H9 (cell line): ENCODE data around the gene LYPD5. TPM values are rescaled to one million over a fixed set of nuclear protein-coding genes. Genes with fewer than 3 reads are reported as not detected.

Experiments
- DNase-seq: peaks from one replicate; pipeline ENCODE4 v3.0.0-alpha.2; 2017
- H2AFZ ChIP-seq: one replicate; pipeline ENCODE4 v1.6.1; 2013; ENCODE audit warnings: mild to moderate bottlenecking, low read length, control low read depth, moderate library complexity
- H2AK5ac ChIP-seq: 2 replicates; pipeline ENCODE4 v1.6.1; 2013; ENCODE audit warnings: low read length, control low read depth, mixed read lengths; ENCODE audit not compliant: insufficient read length
- H2BK120ac ChIP-seq: one replicate; pipeline ENCODE4 v1.6.1; 2013; ENCODE audit warnings: low read depth, mild to moderate bottlenecking, low read length, control low read depth, inconsistent platforms; ENCODE audit not compliant: poor library complexity, severe bottlenecking
- H2BK12ac ChIP-seq: 2 replicates; pipeline ENCODE4 v1.6.1; 2013; ENCODE audit warnings: low read length, control low read depth, mixed read lengths, low read depth; ENCODE audit not compliant: insufficient read length
- H2BK15ac ChIP-seq: 2 replicates; pipeline ENCODE4 v1.6.1; 2013; ENCODE audit warnings: low read depth, low read length, control low read depth
- H2BK20ac ChIP-seq: one replicate; pipeline ENCODE4 v1.6.1; 2013; ENCODE audit warnings: low read depth, mild to moderate bottlenecking, low read length, control low read depth, inconsistent platforms; ENCODE audit not compliant: poor library complexity, severe bottlenecking
- H2BK5ac ChIP-seq: 2 replicates; pipeline ENCODE4 v1.6.1; 2013; ENCODE audit warnings: low read length, control low read depth, mixed read lengths; ENCODE audit not compliant: insufficient read length
- H3K14ac ChIP-seq: 2 replicates; pipeline ENCODE4 v1.6.1; 2013; ENCODE audit warnings: low read length, control low read depth; ENCODE audit not compliant: insufficient read depth
- H3K18ac ChIP-seq: 2 replicates; pipeline ENCODE4 v1.6.1; 2013; ENCODE audit warnings: low read depth, mild to moderate bottlenecking, mixed read lengths, low read length, control low read depth; ENCODE audit not compliant: insufficient read length
- H3K23ac ChIP-seq: 2 replicates; pipeline ENCODE4 v1.6.1; 2013; ENCODE audit warnings: low read length, control low read depth, mixed read lengths, low read depth; ENCODE audit not compliant: insufficient read length
- H3K23me2 ChIP-seq: 2 replicates; pipeline ENCODE4 v1.6.1; 2013; ENCODE audit warnings: low read depth, mild to moderate bottlenecking, mixed read lengths, low read length, control low read depth; ENCODE audit not compliant: insufficient read length, poor library complexity, severe bottlenecking
- H3K27ac ChIP-seq: 2 replicates; pipeline ENCODE4 v1.5.1; 2013; ENCODE audit warnings: low read length, control low read depth, mixed read lengths, low read depth; ENCODE audit not compliant: insufficient read length
- H3K27me3 ChIP-seq: 2 replicates; pipeline ENCODE4 v1.6.1; 2013; ENCODE audit warnings: low read length, control low read depth, inconsistent platforms; ENCODE audit not compliant: insufficient read depth
- H3K4ac ChIP-seq: 2 replicates; pipeline ENCODE4 v1.6.1; 2013; ENCODE audit warnings: low read depth, mild to moderate bottlenecking, control low read depth, inconsistent platforms, low read length, moderate library complexity
- H3K4me1 ChIP-seq: 2 replicates; pipeline ENCODE4 v1.6.1; 2013; ENCODE audit warnings: low read length, control low read depth, inconsistent platforms; ENCODE audit not compliant: insufficient read depth
- H3K4me2 ChIP-seq: 2 replicates; pipeline ENCODE4 v1.6.1; 2013; ENCODE audit warnings: low read length, control low read depth, mixed read lengths; ENCODE audit not compliant: insufficient read length, insufficient read depth
- H3K56ac ChIP-seq: 2 replicates; pipeline ENCODE4 v1.6.1; 2013; ENCODE audit warnings: low read depth, mild to moderate bottlenecking, mixed read lengths, low read length, control low read depth; ENCODE audit not compliant: insufficient read length
- H3K79me1 ChIP-seq: 2 replicates; pipeline ENCODE4 v1.6.1; 2013; ENCODE audit warnings: low read depth, mild to moderate bottlenecking, moderate library complexity, low read length, control low read depth, inconsistent platforms; ENCODE audit not compliant: insufficient read depth, poor library complexity, severe bottlenecking
- H3K79me2 ChIP-seq: 2 replicates; pipeline ENCODE4 v1.6.1; 2013; ENCODE audit warnings: low read length, control low read depth, inconsistent platforms; ENCODE audit not compliant: insufficient read depth
- H3K9ac ChIP-seq: 2 replicates; pipeline ENCODE4 v1.6.1; 2013; ENCODE audit warnings: low read length, control low read depth, mixed read lengths; ENCODE audit not compliant: insufficient read length; ENCODE audit errors: extremely low read depth
- H3K9me3 ChIP-seq: one replicate; pipeline ENCODE4 v1.6.1; 2013; ENCODE audit warnings: low read depth, low read length, inconsistent platforms; ENCODE audit not compliant: control insufficient read depth
- H3T11ph ChIP-seq: one replicate; pipeline ENCODE4 v1.6.1; 2013; ENCODE audit warnings: mild to moderate bottlenecking, low read length, control low read depth, inconsistent platforms
- H4K20me1 ChIP-seq: one replicate; pipeline ENCODE4 v1.6.1; 2013; ENCODE audit not compliant: control insufficient read depth, insufficient read length, insufficient read depth
- H4K5ac ChIP-seq: 2 replicates; pipeline ENCODE4 v1.6.1; 2013; ENCODE audit warnings: low read depth, mild to moderate bottlenecking, mixed read lengths, low read length, control low read depth; ENCODE audit not compliant: insufficient read length
- H4K8ac ChIP-seq: replicated peaks from 2 replicates; pipeline ENCODE4 v1.6.1; 2013; ENCODE audit warnings: low read length, control low read depth, mixed read lengths, low read depth; ENCODE audit not compliant: insufficient read length
- H4K91ac ChIP-seq: 2 replicates; pipeline ENCODE4 v1.6.1; 2013; ENCODE audit warnings: low read depth, mild to moderate bottlenecking, moderate library complexity, mixed read lengths, low read length, control low read depth; ENCODE audit not compliant: insufficient read length
- H3K27ac Mint-ChIP-seq, 3 experiments: 2 replicates in 2 of 3; 3 replicates in 1 of 3; pipeline ENCODE4 v1.8.0; 2020 to 2021; ENCODE audit warnings: mixed read lengths in 3 of 3, mild to moderate bottlenecking in 1 of 3, moderate library complexity in 1 of 3
- H3K27me3 Mint-ChIP-seq: 2 replicates; pipeline ENCODE4 v1.8.0; 2021; ENCODE audit warnings: low read depth, mild to moderate bottlenecking, moderate library complexity, mixed read lengths
- H3K36me3 Mint-ChIP-seq, 3 experiments: 2 replicates in 2 of 3; 3 replicates in 1 of 3; pipeline ENCODE4 v1.8.0; 2020 to 2021; ENCODE audit warnings: low read depth in 3 of 3, mixed read lengths in 3 of 3; ENCODE audit not compliant: insufficient read depth in 1 of 3
- H3K4me1 Mint-ChIP-seq, 2 experiments: 2 replicates each; pipeline ENCODE4 v1.8.0; 2020; ENCODE audit warnings: mixed read lengths in 2 of 2
- H3K4me3 Mint-ChIP-seq, 2 experiments: 2 replicates in 1 of 2; 3 replicates in 1 of 2; pipeline ENCODE4 v1.8.0; 2020 to 2021; ENCODE audit warnings: mild to moderate bottlenecking in 2 of 2, mixed read lengths in 2 of 2, moderate library complexity in 1 of 2
- H3K9me3 Mint-ChIP-seq, 2 experiments: 2 replicates in 1 of 2; 3 replicates in 1 of 2; pipeline ENCODE4 v1.8.0; 2020; ENCODE audit warnings: mild to moderate bottlenecking in 2 of 2, mixed read lengths in 2 of 2, moderate library complexity in 1 of 2
- CTCF ChIP-seq: fragments of 200-600 bp; sonication (generic); conservative IDR thresholded peaks from 3 replicates; pipeline ENCODE4 v1.8.0; 2021; ENCODE audit warnings: antibody characterized with exemption, mild to moderate bottlenecking
- total RNA-seq: library from RNA; stranded (reverse); gene quantifications from 2 replicates; pipeline ENCODE4 v1.2.1, GENCODE V29; 2021

LYPD5 gene
- total RNA-seq, 1 experiment from 2014 or later, result 0.50 TPM

GRCh38 chr19:43839139-43839538 is 36.9 kb upstream of the LYPD5 start:
- H2AK5ac ChIP-seq, result no peak overlapping the region
- H3K18ac ChIP-seq, result no peak overlapping the region
- no peak overlapping the region for H2BK120ac ChIP-seq
- H4K91ac ChIP-seq, result no peak overlapping the region
- Mint-ChIP-seq H3K27ac (no peak overlapping the region), H3K27me3 (no peaks in the 10 kb centered on the region), H3K4me3 (no peak overlapping the region), H3K4me1 (no peaks in the 10 kb centered on the region), H3K36me3 (peaks cover 69 to 91% (median 90%) of the 10 kb centered on the region in 3 experiments), H3K9me3 (peaks cover 59 to 70% of the 10 kb centered on the region in 2 experiments)
- H3K9me3 ChIP-seq, result peaks cover 41% of the 10 kb centered on the region
- no peak overlapping the region for H3K27ac ChIP-seq
- no peak overlapping the region for H4K8ac ChIP-seq
- H3K4ac ChIP-seq, result no peak overlapping the region
- H2AFZ ChIP-seq, result no peak overlapping the region
- no peak for TF ChIP-seq CTCF
- H4K20me1 ChIP-seq, result no peaks in the 10 kb centered on the region
- no peak overlapping the region for H3K4me2 ChIP-seq
- H3K9ac ChIP-seq, result no peak overlapping the region
- H3T11ph ChIP-seq, result no peak overlapping the region
- H3K23me2 ChIP-seq, result no peaks in the 10 kb centered on the region
- H3K14ac ChIP-seq, result no peak overlapping the region
- no peaks in the 10 kb centered on the region for H3K79me2 ChIP-seq
- H3K56ac ChIP-seq, result no peak overlapping the region
- no peak overlapping the region for H2BK15ac ChIP-seq
- H4K5ac ChIP-seq, result no peak overlapping the region
- H3K4me1 ChIP-seq, result no peaks in the 10 kb centered on the region
- no peak overlapping the region for H2BK12ac ChIP-seq
- H3K27me3 ChIP-seq, result no peaks in the 10 kb centered on the region
- no peak for DNase-seq
- H2BK20ac ChIP-seq, result no peak overlapping the region
- H3K23ac ChIP-seq, result no peak overlapping the region
- H2BK5ac ChIP-seq, result no peak overlapping the region
- H3K79me1 ChIP-seq, result no peaks in the 10 kb centered on the region
